Measurements from ENCODE around the gene CABLES1.
"Not testable (repeated sequence)": the region's sequence is repeated elsewhere in the genome, so short reads cannot be mapped to it uniquely, and the experiment has no call there.

CABLES1 gene

DNA sequence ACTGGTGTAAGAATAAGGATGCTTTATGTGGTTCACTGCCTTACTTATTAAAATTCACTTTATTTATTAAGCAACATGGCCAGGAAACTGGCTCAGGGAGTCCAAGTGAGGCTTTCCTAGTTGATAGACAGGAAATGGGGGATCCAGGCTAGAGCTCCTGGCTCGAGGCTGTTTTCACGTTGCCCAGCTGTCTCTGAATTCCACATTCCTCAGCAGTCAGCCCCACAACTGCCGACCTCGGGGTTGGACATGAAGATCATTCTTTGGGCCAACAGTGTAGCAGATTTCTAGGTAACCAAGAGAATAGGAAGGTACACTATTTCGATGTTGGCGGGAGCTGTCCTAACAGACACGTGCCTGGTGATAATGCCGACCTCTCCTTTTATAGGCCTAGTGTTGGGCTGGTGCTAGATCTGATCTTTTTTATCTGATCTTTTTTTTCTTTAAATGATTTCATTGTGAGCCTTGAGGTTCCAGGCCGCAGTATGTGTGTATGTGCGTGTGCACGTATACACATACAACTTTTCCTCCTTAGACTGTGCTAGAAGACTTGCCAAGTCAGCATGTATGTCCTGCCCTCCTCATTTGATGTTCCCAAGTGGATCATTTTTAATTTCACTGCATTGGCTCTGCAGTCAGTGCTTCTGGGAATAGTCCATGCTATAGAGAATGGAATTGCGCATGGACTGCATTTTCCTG is 103.5 kb downstream of the CABLES1 start:
- DNase-seq (ENCODE audit: low read depth, low spot score) = no peak

- DNase-seq (ENCODE audit: low read depth, low spot score) = no peak
Observed at GRCh38 chr18:23239350-23239692, 104.0 kb downstream of the CABLES1 start.

DNA sequence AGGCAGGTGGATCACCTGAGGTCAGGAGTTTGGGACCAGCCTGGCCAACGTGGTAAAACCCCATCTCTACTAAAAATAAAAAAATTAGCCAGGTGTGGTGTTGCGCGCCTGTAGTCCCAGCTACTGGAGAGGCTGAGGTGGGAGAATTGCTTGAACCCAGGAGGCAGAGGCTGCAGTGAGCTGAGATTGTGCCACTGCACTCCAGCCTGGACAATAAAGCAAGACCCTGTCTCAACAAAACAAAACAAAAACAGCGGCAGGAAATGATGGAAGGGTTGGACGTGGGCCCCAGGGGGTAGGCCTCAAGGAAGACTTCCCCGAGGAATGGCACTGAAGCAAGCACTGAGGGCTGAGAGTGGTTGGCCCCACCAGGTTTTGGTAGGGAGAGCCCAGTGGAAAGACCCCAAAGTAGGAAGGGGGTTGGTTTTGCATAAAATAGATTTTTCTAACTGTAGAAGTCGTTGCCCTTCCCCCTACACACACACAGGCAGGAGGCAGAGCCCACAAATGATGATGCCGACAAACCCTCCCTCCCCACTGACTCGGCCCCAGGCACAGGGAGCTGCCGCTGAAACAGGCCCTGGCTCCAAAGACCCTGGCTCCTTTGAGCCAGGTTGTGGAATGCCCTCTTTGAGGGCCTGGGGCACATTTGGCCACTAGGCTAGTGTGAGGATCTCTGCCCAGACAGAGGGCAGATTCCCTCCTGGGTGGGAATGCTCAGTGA is 104.8 kb downstream of the CABLES1 start:
- DNase-seq (ENCODE audit: low read depth, low spot score) = no peak

DNA sequence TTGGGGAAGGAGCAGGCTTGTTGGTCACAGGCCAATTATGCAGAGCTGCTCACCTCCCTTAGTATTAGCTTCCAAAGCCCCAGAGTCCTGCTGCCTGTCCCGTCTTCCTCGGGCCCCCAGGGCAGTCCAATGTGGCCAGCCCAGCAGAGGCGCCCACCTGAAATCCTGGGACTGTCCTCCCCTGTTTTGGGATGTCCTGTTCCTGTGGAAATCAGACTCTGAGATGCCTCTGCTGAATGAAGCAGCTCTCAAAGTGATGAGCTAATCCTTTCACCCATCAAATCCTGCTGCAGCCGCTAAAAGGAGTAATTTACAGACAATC is 105.3 kb downstream of the CABLES1 start:
- no peak for DNase-seq (ENCODE audit: low read depth, low spot score)

DNA sequence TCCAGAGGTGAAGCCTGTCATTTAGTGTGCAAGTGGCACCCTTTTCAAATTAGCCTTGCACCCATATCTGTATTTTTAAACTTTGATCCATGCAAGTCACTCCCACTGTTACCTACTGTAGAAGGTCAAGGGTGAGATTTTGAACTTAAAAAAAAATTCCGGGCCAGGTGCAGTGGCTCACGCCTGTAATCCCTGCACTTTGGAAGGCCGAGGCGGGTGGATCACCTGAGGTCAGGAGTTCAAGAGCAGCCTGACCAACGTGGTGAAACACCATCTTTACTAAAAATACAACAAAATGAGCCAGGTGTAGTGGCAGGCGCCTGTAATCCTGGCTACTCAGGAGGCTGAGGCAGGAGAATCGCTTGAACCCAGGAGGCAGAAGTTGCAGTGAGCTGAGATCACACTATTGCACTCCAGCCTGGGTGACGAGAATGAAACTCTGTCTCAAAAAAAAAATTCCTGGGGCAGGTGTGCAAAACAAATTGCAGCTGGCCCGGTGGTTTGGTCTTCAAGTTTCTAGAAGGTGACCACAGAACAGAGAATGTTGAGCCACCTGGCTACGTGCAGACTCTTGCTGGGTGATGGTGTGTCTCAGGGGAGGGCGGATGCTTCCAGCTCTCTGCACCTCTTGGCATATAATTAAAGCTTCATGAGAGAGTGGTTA is 106.7 kb downstream of the CABLES1 start:
- not testable (repeated sequence) for DNase-seq (ENCODE audit: low read depth, low spot score)

- DNase-seq (ENCODE audit: low read depth, low spot score) = no peak
Observed at GRCh38 chr18:23243178-23243577, 107.9 kb downstream of the CABLES1 start.

GRCh38 chr18:23243816-23244215 is 108.5 kb downstream of the CABLES1 start:
- no peak for DNase-seq (ENCODE audit: low read depth, low spot score)

DNA sequence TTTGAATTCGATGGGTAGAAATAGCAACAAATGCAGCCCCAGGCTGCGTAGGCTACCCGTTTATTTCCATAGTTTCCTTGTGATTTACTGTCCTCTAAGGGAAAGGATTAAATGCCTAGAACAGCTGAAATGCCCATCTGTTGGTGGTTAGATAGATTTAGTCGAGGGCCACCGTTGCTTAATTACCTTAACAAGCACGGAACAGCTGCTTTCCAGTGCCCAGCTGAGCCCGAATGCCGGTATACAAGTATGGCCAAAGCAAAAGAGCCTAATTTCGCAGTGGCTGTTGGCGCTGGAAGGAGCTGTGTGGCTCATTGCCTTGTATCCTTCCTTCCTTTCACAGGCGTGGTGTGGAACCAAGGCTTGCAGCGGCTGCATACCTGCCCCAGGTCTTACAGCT is 109.1 kb downstream of the CABLES1 start:
- no peak for DNase-seq (ENCODE audit: low read depth, low spot score)

- DNase-seq (ENCODE audit: low read depth, low spot score) = no peak
Observed at GRCh38 chr18:23245461-23245860, 110.2 kb downstream of the CABLES1 start.

DNA sequence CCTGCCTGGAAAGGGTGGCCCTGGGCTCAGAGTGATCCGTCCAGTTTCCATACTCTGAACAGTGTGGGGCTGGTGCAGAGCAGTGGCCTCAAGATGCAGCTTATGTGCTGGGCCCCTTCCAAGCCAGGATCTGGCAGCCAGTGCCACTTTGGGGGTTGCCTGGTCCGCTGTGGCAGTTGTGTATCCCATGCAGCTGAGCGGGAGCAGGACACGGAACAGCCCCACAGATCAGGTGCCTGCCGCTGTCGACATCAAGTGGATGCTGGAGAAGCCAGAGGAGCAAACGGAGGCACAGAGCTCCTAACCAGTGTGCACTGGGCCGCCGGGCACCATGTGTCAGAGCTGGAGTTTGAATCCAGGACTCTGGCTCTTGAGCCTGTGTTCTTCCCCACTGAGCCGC is 112.0 kb downstream of the CABLES1 start:
- no peak for DNase-seq (ENCODE audit: low read depth, low spot score)

DNA sequence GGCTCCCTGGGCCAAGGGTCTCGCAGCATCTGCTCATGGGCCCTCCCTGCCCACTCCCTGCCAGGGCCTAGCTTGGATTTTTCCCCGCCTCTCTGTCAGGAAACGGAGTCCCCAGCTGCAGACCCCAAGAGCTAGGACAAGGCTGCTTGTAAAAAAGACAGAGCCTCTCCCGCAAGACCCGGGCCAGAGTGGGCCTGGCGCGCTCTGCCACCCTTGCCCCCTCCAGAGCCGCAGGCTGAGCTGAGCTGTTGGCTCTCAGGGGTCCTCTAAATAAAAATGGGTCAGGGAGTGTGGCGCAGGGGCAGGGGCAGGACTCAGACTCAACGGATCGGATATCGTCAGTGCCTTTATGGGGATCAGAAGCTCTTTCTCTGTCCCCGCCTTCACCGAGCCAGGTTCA is 112.6 kb downstream of the CABLES1 start:
- no peak for DNase-seq (ENCODE audit: low read depth, low spot score)

- no peak for DNase-seq (ENCODE audit: low read depth, low spot score)
Observed at GRCh38 chr18:23248826-23249225, 113.5 kb downstream of the CABLES1 start.

DNA sequence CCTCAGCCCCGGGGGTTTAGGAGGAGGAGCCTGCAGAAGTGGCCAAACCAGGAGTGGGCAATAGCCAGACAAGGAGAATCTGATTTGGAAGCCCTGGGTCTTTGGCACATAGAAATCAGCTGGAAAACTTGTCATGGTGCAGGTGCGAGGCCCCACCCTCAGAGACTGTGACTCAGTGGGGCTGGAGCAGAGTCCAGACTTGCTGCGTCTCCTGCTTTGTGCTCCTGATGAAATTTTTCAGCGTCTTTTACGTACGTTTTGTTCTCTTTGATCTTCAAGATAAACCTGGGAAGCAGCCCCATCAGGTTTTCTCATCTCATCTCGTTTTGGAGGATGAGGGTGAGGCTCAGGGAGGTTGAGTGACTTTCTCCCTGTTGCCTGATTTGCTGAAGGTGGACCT is 114.1 kb downstream of the CABLES1 start:
- no peak for DNase-seq (ENCODE audit: low read depth, low spot score)

DNA sequence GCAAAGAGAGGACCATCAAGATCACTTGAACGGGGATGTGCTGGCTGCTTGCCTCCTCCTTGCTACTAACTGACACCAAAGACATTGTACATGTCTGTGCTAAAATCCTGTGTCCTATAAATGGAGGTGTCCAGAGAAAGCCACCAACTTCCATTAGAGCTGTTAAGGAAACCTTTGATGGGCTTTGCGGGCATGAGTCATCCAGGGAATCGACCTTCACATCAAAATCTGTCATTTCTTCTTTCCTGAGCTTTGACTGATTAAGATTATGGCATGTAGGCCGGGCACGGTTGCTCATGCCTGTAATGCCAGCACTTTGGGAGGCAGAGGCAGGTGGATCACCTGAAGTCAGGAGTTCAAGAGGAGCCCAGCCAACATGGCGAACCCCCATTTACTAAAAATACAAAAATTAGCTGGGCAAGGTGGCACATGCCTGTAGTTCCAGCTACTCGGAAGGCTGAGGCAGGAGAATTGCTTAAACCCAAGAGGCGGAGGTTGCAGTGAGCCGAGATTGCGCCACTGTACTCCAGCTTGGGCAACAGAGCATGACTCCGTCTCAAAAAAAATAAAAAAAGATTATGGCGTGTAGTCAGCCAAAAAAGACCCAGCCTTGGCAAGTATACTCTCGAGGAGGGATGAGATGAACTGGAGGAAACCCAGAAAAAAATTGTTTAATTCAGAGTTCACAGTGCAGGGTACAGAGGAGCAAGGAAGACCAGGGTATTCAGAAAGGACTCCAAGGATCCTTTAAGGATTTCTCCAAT is 115.8 kb downstream of the CABLES1 start:
- DNase-seq (ENCODE audit: low read depth, low spot score) = no peak

DNA sequence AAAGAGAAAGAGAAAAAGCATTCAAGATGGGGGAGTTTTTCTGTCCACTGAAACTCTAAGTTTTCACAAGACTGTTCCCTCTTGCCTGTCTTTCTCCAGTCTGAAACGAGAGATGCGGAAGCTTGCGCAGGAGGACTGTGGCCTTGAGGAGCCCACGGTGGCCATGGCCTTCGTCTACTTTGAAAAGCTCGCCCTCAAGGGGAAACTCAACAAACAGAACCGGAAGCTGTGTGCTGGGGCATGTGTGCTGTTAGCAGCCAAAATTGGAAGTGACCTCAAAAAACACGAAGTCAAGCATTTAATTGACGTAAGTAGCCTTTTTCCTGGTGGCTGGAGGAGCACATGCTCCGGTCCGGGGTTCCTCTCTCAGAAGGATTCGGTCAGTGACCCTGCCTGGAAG is 118.3 kb downstream of the CABLES1 start:
- no peak for DNase-seq (ENCODE audit: low read depth, low spot score)

- no peak for DNase-seq (ENCODE audit: low read depth, low spot score)
Observed at GRCh38 chr18:23257137-23257536, 121.9 kb downstream of the CABLES1 start.

DNA sequence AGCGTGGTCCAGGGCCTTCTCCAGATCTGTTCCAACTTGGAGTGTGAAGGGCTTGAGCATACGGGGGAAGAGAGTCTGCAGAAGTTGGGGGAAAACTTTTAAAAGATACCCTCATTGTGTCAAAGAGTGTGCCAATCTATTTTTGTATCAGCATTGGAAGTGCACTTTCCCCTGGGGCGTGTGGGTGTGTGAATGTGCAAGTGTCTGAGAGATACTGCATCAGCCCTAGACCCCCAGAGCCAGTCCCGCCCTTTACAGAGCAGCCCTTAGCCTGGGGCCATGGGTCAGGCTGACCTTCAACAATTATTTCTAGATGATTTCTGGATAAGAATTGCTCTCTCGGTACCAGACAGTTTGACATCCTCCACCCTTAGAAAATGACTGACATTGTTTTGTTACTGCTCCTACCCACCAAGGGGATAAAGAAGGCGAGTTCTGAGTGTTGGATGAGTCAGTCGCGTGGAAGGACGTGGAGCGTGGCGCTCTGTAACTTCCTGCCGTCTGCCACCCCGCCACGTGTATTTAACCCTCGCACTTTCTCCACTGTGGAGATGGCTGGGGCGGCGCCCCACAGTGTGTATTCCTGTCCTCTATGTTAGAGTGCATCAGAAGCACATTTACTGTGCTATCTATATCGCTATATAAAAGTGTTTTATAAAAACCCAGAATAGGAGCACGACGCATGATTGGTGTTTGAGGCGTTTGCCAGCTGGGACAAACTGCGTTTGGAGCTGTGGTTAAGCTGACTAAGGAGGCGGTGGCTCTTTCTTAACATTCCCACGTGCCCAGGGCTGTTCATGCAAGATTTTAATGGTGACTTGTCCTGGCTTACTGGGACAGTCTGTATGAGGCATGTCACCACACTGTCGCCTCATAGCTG is 122.6 kb downstream of the CABLES1 start:
- DNase-seq (ENCODE audit: low read depth, low spot score) = no peak

DNA sequence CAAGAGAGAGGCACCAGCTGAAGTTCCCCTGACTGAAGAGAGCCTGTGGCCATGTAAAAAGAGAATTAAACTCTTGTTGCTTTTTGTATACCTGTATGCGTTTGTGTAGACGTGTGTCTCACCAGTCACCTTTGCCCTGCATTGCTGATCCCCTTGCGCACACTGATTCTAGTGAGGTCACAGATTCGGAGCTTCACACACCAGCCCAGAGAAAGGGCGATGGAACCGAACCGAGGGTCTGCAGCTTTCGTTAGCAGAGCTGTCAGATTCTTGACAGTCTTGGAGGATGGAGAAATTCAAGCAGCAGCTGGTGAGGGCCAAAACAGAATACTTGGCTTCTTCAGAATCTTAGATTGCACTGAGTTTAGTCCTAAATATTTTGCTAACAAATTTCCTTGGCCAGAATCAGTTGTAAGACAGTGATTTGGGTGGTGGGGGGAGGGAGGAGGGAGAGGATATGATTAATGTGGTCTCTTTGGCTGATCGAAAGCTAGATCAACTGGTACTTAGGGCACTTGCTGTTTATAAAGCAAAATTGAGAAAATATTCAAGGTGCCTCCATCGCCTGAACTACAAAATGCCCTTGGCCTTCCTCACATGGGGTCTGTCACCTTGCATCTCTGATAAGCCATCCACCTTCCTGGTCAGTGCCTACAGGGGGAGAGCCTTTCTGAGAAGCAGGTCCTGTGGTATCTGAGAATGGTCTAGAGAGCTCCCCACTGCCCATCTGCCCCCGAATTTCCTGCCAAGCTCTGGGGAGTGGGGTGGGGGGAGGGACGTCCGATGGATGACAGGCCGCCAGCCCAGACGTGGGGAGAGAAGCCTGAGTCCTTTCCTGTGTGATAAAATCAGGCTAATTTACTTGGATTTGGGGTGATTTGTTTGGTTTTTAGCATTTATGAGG is 123.5 kb downstream of the CABLES1 start:
- no peak for DNase-seq (ENCODE audit: low read depth, low spot score)

- no peak for DNase-seq (ENCODE audit: low read depth, low spot score)
Observed at GRCh38 chr18:23259701-23260681, 124.7 kb downstream of the CABLES1 start.

All from activated CD4-positive, CD25-positive, alpha-beta regulatory T cell treated with anti-CD3 and anti-CD28 coated beads, Interleukin-2, amount 50 U/mL, for 16 hours (primary cell).